ENCODE data around the gene BCL11B.

- no peak for TF ChIP-seq POLR2AphosphoS5 (IDR thresholded peaks at IDR 0.05; ENCODE audit: low read depth, low read length)
- TF ChIP-seq, protein P1, sequence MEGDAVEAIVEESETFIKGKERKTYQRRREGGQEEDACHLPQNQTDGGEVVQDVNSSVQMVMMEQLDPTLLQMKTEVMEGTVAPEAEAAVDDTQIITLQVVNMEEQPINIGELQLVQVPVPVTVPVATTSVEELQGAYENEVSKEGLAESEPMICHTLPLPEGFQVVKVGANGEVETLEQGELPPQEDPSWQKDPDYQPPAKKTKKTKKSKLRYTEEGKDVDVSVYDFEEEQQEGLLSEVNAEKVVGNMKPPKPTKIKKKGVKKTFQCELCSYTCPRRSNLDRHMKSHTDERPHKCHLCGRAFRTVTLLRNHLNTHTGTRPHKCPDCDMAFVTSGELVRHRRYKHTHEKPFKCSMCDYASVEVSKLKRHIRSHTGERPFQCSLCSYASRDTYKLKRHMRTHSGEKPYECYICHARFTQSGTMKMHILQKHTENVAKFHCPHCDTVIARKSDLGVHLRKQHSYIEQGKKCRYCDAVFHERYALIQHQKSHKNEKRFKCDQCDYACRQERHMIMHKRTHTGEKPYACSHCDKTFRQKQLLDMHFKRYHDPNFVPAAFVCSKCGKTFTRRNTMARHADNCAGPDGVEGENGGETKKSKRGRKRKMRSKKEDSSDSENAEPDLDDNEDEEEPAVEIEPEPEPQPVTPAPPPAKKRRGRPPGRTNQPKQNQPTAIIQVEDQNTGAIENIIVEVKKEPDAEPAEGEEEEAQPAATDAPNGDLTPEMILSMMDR (IDR thresholded peaks at IDR 0.05; ENCODE audit: control extremely low read depth in 1 of 3, insufficient read depth in 1 of 3, low read depth in 1 of 3, low read length in 3 of 3): no peak
- no peak for TF ChIP-seq POLR2A (IDR thresholded peaks at IDR 0.05; ENCODE audit: control extremely low read depth in 1 of 2, low read depth in 2 of 2, low read length in 2 of 2)
- no peak for TF ChIP-seq CREB1 (IDR thresholded peaks at IDR 0.05)
These were observed 115.2 kb downstream of the BCL11B start for GRCh38 chr14:99156814-99157213.

All from H1 (cell line).